Cortex of kidney (tissue), 1 donor: ENCODE results near the gene TMEM176A.
"Not testable (repeated sequence)": the region's sequence is repeated elsewhere in the genome, so short reads cannot be mapped to it uniquely, and the experiment has no call there.

Experiments
- DNase-seq: peaks from one replicate; lab custom pipeline; 2025; lab: John Stamatoyannopoulos, UW

The TMEM176A gene, protein sequence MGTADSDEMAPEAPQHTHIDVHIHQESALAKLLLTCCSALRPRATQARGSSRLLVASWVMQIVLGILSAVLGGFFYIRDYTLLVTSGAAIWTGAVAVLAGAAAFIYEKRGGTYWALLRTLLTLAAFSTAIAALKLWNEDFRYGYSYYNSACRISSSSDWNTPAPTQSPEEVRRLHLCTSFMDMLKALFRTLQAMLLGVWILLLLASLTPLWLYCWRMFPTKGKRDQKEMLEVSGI

DNA sequence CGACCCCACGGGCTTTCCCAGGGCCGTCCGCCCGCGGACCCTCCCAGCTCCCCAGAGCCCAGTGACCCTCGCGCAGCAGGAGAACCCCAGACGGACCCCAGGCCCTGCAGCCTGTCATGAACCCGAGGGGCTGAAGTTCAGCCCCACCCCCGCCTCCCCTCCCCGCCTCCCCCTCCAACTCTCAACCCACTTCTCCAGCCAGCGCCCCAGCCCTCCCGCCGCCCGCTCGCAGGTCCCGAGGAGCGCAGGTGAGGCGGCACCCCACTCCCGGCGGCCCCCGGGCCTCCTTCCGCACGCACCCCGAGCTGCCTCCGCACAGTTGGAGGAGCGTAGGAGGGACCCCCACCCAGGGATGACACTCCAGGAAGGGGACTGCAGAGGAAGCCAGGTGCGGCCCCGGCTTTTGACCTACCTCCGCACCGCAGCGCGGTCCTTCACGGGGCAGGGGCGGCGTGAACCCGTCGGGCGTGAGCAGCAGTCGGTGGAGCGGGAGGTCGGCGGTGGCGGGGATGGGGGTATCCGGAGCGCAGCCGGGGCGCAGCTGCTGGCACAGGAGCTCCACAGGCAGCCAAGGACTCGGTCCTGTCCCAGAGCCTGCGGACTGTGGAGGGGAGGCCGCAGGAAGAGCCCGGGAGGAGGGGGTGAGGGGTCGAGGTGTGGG, at the start of gene TMEM176A:
TSS of gene TMEM176A (plus strand) at position 189 of the 661 bp plus-strand sequence. CDS start 782 bp downstream, outside the sequence.
- no peak for DNase-seq

GRCh38 chr7:150751702-150752101, 48.9 kb upstream of the TMEM176A start:
- DNase-seq: no peak

GRCh38 chr7:150753239-150753638, 47.3 kb upstream of the TMEM176A start:
- no peak for DNase-seq

DNA sequence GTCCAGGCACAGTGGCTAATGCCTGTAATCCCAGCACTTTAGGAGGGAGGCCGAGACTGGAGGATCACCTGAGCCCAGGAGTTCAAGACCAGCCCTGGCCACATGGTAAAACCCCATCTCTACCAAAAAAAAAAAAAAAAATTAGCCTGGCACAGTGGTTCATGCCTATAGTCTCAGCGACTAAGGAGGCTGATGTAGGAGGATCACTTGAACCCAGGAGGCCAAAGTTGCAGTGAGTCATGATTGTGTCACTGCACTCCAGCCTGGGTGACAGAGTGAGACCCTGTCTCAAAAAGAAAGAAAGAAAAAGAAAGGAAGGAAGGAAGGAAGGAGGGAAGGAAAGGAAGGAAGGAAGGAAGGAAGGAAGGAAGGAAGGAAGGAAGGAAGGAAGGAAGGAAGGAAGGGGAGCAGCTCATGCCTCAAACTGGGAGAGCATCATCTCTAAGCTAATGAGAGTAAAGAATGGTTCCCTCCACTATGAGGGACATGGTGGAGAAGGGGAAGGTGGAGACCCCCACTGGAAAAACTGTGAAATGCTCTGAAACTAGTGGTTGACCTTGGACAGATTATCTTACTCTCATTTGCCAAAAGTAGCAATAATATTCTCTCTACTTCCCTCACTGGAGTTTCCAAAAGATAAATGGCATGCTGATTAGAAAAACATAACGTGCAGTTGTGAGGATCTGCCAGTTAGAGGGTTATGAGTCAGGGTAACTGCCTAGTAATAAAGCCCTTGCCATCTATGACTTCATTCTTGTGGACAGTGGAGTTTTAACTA, 46.6 kb upstream of the TMEM176A start:
- DNase-seq: no peak

- no peak for DNase-seq
These were observed 45.6 kb upstream of the TMEM176A start for GRCh38 chr7:150754951-150755350.

GRCh38 chr7:150755473-150756099, 45.0 kb upstream of the TMEM176A start:
- no peak for DNase-seq

GRCh38 chr7:150756166-150756565, 44.4 kb upstream of the TMEM176A start:
- no peak for DNase-seq

- DNase-seq: no peak
These were observed 43.7 kb upstream of the TMEM176A start for GRCh38 chr7:150756858-150757257.

DNA sequence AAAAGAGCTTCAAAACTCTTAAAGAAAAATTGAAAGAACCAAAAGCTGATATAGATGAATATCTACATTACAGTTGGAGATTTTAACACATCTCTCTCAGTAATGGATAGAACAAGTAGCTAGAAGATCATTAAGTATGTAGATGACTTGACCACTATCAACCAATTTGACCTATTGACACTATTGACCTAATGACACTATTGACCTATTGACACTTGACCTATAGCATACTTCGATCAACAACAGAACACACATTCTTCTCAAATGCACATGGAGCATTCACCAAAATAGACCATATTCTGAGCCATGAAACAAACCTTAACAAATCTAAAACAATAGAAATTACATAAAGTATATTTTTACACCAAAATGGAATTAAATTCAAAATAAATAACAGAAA, 41.1 kb upstream of the TMEM176A start:
- DNase-seq: no peak

DNA sequence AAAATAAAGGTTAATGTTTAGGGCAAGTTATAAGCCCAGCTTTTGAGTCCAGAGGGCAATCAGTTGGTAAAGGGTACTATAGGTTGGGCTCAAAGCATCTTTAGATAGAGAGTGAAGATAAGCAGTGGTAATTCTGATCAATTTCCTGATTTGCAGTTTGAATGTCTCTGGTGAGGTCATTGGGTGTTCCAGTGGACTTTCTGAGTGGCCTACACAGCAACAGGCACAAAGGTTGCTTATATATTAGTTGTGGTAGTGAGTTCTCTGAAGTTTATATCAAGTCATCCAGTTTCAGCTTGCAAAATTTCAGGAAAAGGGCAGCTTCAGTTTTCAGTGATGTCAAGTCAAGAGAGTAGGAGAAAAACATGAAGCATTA, 34.2 kb upstream of the TMEM176A start:
- DNase-seq: no peak

GRCh38 chr7:150769768-150770167, 30.8 kb upstream of the TMEM176A start:
- DNase-seq: no peak

DNA sequence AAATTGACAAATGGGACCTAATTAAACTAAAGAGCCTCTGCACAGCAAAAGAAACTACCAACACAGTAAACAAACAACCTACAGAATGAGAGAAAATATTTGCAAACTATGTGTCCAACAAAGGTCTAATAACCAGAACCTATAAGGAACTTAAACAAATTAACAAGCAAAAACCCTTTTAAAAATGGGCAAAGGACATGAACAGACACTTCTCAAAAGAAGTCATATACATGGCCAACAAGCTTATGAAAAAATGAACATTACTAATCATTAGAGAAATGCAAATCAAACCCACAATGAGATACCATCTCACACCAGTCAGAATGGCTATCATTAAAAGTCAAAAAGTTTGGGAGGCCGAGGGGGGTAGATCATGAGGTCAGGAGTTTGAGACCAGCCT, 26.4 kb upstream of the TMEM176A start:
- not testable (repeated sequence) for DNase-seq

GRCh38 chr7:150778014-150778737, 22.4 kb upstream of the TMEM176A start:
- no peak for DNase-seq

GRCh38 chr7:150778738-150779301, 21.7 kb upstream of the TMEM176A start:
- no peak for DNase-seq

DNA sequence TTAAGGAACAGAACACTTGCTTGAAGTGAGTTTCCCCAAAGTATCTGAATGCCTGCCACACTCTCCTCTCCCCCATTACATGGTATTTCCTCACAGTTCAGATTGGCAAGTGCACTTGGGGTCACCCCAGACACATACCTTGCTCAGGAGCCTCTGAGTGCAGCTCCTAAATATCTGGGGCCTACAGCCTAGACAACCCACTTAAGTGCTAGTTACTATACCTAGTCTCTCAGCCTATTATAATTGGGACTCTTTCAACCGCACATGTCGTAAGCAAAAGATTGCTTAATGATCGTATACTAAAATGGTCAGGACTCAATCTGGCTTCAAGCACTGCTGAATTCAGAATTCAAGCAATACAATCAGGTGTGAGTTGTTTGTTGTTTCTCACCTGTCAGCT, 20.3 kb upstream of the TMEM176A start:
- no peak for DNase-seq

DNA sequence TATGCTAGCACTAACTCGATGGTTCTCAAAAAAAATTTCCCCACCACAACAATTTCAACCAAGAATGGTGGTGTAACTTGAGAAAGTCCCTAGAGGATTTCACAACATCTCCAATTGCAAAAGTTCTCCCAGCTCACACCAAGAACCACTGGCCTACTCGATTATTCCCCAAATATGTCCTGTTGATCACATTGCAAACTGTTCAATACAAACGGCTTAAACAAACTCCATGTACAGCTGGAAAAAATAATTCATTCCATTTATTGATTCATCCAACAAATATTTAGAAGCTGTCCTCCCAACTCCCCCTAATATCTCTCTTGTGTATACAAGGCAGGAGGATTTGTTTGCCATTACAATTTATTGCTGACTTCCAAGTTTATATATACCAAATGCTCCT, 19.5 kb upstream of the TMEM176A start:
- DNase-seq: no peak

DNA sequence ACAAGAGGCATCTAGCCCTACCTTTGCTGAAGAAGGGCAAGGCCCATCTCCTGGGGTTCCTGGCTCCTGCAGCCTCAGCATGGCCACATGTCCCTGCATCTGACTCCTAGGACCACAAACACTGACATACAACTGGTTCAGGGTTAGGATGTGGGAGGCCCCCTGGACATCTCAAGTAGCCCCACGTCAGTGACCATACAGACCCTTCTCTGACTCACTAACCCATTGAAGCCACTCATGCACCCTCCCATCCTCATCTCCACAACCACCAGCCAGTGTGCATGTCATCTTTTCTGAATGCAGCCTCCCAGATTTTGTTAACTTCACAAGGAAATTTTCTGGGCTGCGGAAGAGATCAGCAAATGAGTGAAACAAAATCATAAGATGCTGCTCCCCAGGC, 18.6 kb upstream of the TMEM176A start:
- DNase-seq: no peak

GRCh38 chr7:150784120-150784736, 16.3 kb upstream of the TMEM176A start:
- no peak for DNase-seq

DNA sequence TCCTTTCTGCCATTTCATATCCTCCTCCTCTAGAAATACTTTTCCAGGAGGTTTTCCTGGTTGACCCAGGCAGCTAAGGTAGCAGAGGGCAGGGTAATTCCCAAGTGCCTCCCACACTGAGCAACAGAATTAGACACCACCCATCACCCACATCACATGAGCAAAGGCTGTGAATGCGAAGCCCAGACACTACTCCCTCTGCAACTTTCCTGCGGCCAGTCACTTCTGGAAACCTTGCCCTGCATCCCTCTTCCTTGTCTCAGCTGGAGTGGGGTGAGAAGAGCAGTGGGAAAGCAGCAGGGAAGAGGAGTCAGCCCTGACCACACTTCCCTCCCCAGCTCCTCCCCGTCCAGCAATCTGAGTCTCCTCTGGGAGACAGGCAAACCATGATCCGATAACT, 15.6 kb upstream of the TMEM176A start:
- no peak for DNase-seq

GRCh38 chr7:150787321-150788281, 13.0 kb upstream of the TMEM176A start:
- DNase-seq: no peak
